Measurements from ENCODE around the gene NETO1. TPM values are rescaled to one million over a fixed set of nuclear protein-coding genes. Genes with fewer than 3 reads are reported as not detected.

Gene NETO1
- total RNA-seq, 1 experiment from 2014 or later: 5.9 TPM

- H3K4ac ChIP-seq (ENCODE audit: low read depth, low read length): no peak overlapping the region
- H2BK120ac ChIP-seq (ENCODE audit: low read depth, low read length, poor library complexity, severe bottlenecking): no peak overlapping the region
- no peak overlapping the region for H3K4me2 ChIP-seq (ENCODE audit: insufficient read depth, insufficient read length, low read length)
- no peak overlapping the region for H3K56ac ChIP-seq (ENCODE audit: insufficient read length, low read depth, low read length)
- H3K9me3 Mint-ChIP-seq: no peaks in the 10 kb centered on the region
- no peaks in the 10 kb centered on the region for H3K79me1 ChIP-seq (ENCODE audit: insufficient read depth, low read depth, low read length, poor library complexity, severe bottlenecking)
- no peaks in the 10 kb centered on the region for H3K79me2 ChIP-seq (ENCODE audit: insufficient read depth, low read length)
- H4K20me1 ChIP-seq (ENCODE audit: control insufficient read depth, insufficient read depth, insufficient read length): no peaks in the 10 kb centered on the region
- no peak overlapping the region for H3K27ac Mint-ChIP-seq
- H3T11ph ChIP-seq (ENCODE audit: low read length): no peak overlapping the region
- no peaks in the 10 kb centered on the region for H3K4me1 ChIP-seq (ENCODE audit: insufficient read depth, low read length)
- H3K27ac ChIP-seq (ENCODE audit: insufficient read length, low read depth, low read length): no peak overlapping the region
- H3K9ac ChIP-seq (ENCODE audit: extremely low read depth, insufficient read length, low read length): no peak overlapping the region
- H3K9me3 ChIP-seq (ENCODE audit: control insufficient read depth, low read depth, low read length): no peaks in the 10 kb centered on the region
- H4K91ac ChIP-seq (ENCODE audit: insufficient read length, low read depth, low read length): no peak overlapping the region
- no peak overlapping the region for H3K14ac ChIP-seq (ENCODE audit: insufficient read depth, low read length)
- no peaks in the 10 kb centered on the region for H3K36me3 Mint-ChIP-seq (ENCODE audit: insufficient read depth in 1 of 3, low read depth in 3 of 3)
- no peak overlapping the region for H3K23ac ChIP-seq (ENCODE audit: insufficient read length, low read depth, low read length)
- H2BK12ac ChIP-seq (ENCODE audit: insufficient read length, low read depth, low read length): no peak overlapping the region
- no peak overlapping the region for H2AK5ac ChIP-seq (ENCODE audit: insufficient read length, low read length)
- no peak overlapping the region for H4K5ac ChIP-seq (ENCODE audit: insufficient read length, low read depth, low read length)
- no peak overlapping the region for H2AFZ ChIP-seq (ENCODE audit: low read length)
- no peaks in the 10 kb centered on the region for H3K27me3 ChIP-seq (ENCODE audit: insufficient read depth, low read length)
- no peak overlapping the region for H2BK20ac ChIP-seq (ENCODE audit: low read depth, low read length, poor library complexity, severe bottlenecking)
- H3K18ac ChIP-seq (ENCODE audit: insufficient read length, low read depth, low read length): no peak overlapping the region
- H4K8ac ChIP-seq (replicated peaks; ENCODE audit: insufficient read length, low read depth, low read length): no peak overlapping the region
- no CpG with 5 or more reads among the region's 3 CpGs for WGBS (ENCODE audit: extremely low coverage, insufficient read length, low lambda C conversion rate)
- H3K27me3 Mint-ChIP-seq (ENCODE audit: low read depth): no peaks in the 10 kb centered on the region; the same call in 1 of the 2 replicates
- no peak for TF ChIP-seq CTCF (conservative IDR thresholded peaks at IDR 0.05)
- H2BK15ac ChIP-seq (ENCODE audit: low read depth, low read length): no peak overlapping the region
- no peaks in the 10 kb centered on the region for H3K4me1 Mint-ChIP-seq
- H3K4me3 Mint-ChIP-seq: no peak overlapping the region
- H2BK5ac ChIP-seq (ENCODE audit: insufficient read length, low read length): no peak overlapping the region
- no peaks in the 10 kb centered on the region for H3K23me2 ChIP-seq (ENCODE audit: insufficient read length, low read depth, low read length, poor library complexity, severe bottlenecking)
- no peak for DNase-seq
Measured at GRCh38 chr18:72898870-72899269, 31.1 kb upstream of the NETO1 start.
